NB4 (cell line): ENCODE results near the gene SCNN1G.

Source experiments
- DNase-seq: peaks from one replicate; pipeline ENCODE4 v3.0.0; 2010; ENCODE audit warnings: low read depth
- H3K4me3 ChIP-seq: one replicate; pipeline ENCODE4 v1.5.1; 2011; ENCODE audit warnings: mild to moderate bottlenecking, low read depth, low read length, moderate library complexity
- MYC ChIP-seq: IDR thresholded peaks from 2 replicates; pipeline ENCODE4 v1.6.1; 2011; ENCODE audit warnings: low read depth, low read length
- POLR2A ChIP-seq: IDR thresholded peaks from 2 replicates; pipeline ENCODE4 v1.6.1; 2011; ENCODE audit warnings: mild to moderate bottlenecking; ENCODE audit not compliant: insufficient read length; ENCODE audit errors: extremely low read depth
- TF ChIP-seq, protein P1 (sequence below): IDR thresholded peaks from one replicate; pipeline ENCODE4 v1.5.1; 2012; ENCODE audit warnings: low read depth, low read length
- TF ChIP-seq, protein P2 (sequence below): IDR thresholded peaks from 2 replicates; pipeline ENCODE4 v1.6.1; 2011; ENCODE audit warnings: low read depth, low read length

The SCNN1G gene

DNA sequence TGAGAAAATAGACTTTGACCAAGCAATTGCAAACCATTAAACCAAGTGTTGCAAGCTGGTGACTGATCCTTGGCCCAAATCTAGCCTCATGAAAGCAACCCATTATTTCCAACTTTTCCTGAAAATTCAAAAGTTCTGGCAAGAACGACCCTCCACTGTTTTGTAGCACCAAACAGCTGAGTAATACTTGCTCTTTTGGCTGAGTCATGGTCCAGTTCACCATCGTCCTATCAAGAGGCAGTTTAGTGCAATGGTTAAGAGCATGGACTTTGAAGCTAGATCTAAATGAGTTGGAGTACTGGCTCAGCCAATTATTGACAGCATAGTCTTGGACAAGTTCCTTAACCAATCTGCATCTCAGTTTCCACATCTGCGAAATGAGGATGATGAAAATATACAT is 31.3 kb downstream of the SCNN1G start:
- DNase-seq: no peak
- TF ChIP-seq MYC (no peak), POLR2A (no peak)
- TF ChIP-seq, protein P1, sequence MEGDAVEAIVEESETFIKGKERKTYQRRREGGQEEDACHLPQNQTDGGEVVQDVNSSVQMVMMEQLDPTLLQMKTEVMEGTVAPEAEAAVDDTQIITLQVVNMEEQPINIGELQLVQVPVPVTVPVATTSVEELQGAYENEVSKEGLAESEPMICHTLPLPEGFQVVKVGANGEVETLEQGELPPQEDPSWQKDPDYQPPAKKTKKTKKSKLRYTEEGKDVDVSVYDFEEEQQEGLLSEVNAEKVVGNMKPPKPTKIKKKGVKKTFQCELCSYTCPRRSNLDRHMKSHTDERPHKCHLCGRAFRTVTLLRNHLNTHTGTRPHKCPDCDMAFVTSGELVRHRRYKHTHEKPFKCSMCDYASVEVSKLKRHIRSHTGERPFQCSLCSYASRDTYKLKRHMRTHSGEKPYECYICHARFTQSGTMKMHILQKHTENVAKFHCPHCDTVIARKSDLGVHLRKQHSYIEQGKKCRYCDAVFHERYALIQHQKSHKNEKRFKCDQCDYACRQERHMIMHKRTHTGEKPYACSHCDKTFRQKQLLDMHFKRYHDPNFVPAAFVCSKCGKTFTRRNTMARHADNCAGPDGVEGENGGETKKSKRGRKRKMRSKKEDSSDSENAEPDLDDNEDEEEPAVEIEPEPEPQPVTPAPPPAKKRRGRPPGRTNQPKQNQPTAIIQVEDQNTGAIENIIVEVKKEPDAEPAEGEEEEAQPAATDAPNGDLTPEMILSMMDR: no peak
- TF ChIP-seq, protein P2, sequence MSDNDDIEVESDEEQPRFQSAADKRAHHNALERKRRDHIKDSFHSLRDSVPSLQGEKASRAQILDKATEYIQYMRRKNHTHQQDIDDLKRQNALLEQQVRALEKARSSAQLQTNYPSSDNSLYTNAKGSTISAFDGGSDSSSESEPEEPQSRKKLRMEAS: no peak
- H3K4me3 ChIP-seq: no peak overlapping the region

DNA sequence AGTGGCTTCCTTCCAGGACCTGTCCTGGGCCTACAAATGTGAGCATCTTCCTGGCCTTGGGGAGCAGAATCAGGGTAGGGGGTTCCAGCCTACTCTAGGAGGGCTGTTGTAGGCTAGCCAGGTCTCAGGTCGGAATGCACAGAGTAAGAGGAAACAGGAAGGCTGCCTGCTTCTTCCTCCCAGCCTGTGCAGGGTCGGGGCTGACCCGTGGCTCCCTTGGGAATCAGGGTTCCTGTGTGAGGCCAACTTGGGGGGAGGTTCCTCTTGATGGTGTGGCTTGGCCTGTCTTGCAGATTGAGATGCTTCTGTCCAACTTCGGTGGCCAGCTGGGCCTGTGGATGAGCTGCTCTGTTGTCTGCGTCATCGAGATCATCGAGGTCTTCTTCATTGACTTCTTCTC is 32.3 kb downstream of the SCNN1G start:
- TF ChIP-seq, protein P1: no peak
- TF ChIP-seq, protein P2: no peak
- no peak for TF ChIP-seq MYC
- no peak for TF ChIP-seq POLR2A
- H3K4me3 ChIP-seq: no peak overlapping the region
- DNase-seq: peak; percentile 72

DNA sequence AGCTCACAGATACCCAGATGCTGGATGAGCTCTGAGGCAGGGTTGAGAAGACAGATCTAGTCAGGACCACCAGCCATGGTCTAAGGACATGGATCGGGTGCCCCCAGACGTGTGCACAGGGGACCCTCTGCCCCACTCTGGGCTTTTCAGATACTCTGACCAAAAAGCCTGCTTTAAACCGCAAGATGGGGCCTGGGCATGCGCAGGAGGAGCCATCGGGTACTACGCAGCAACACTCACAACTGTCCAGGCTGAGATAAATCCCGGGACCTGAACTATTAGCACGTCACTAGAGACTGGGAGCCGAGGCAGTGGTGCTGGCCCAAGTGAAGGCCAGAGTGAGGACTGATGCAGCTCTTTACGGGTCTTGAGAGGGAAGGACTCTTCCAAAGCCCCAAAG is 32.9 kb downstream of the SCNN1G start:
- DNase-seq: no peak
- TF ChIP-seq, protein P2: no peak
- no peak for TF ChIP-seq POLR2A
- TF ChIP-seq, protein P1: no peak
- no peak for TF ChIP-seq MYC
- no peak overlapping the region for H3K4me3 ChIP-seq

DNA sequence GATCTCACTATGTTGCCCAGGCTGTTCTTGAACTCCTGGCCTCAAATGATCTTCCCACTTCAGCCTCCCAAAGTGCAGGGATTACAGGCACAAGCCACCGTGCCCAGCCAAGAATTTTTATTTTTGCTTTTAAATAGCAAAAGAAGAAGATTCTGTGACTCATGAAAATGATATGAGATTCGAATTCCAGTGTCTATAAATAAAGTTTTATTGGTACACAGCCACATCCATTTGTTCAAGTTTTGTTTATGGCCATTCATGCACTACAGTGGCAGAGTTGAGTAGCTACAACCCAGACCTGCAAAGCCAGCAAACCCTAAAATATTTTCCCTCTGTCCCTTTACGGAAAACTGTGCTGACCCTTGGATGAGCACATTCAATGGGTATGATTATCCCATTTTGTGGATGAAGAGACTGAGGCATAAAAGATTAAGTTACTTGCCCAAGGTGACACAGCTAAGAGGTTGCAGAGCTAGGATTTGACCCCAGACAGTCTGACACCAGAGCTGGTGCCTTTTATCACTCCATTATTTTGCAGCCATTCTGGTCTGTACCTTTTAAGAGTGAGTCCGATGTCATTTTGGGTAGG is 34.2 kb downstream of the SCNN1G start:
- no peak overlapping the region for H3K4me3 ChIP-seq
- TF ChIP-seq POLR2A: no peak
- TF ChIP-seq, protein P2: no peak
- no peak for TF ChIP-seq MYC
- TF ChIP-seq, protein P1: no peak
- DNase-seq: no peak

DNA sequence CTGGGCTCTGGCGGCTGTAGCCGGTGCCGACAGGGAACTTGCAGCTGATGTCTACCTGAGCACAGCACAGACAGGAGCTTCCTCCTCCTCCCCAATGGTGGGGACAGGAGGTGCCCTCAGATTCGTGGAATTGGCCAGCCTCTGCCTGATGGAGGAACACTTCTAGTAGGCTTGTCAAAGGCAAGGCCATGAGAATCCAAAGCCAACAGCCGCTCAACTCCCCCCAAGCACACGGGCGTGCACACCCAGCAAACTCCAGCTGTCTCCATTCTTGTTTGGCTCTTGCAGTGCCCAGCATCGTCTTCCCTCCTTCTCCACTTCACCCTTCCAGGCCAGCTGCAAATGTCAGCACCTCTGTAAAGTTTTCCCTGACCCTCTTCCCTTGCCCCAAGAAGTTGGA is 35.1 kb downstream of the SCNN1G start:
- no peak for DNase-seq
- TF ChIP-seq, protein P1: no peak
- TF ChIP-seq, protein P2: no peak
- TF ChIP-seq POLR2A (no peak), MYC (no peak)
- no peak overlapping the region for H3K4me3 ChIP-seq

DNA sequence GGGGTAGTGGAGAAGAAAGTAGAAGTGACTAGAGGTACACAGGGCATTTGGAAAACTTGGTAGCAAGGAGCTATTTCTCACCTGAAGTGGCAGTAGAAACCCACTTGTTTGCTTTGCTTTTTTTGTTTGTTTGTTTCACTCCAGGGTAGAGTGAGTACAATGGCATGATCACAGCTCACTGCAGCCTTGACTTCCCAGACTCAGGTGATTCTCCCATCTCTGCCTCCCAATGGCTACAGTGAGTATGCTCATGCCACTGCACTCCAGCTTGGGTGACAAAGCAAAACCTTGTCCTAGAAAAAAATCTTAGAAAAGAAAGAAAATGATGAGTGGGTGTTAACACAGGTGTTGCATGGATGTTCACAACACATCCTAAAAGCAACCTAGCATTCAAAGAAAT is 40.4 kb downstream of the SCNN1G start:
- no peak for TF ChIP-seq MYC
- TF ChIP-seq, protein P2: no peak
- TF ChIP-seq, protein P1: no peak
- TF ChIP-seq POLR2A: no peak
- no peak for DNase-seq
- H3K4me3 ChIP-seq: no peak overlapping the region
